Esophagus (tissue), 2 donors: Measurements from ENCODE around the gene DSTN. TPM values are rescaled to one million over a fixed set of nuclear protein-coding genes. Genes with fewer than 3 reads are reported as not detected.

Source experiments
- H3K27ac ChIP-seq, 2 donors: one replicate each; pipeline ENCODE4 v1.5.1; 2013; ENCODE audit warnings: low read depth in 2 of 2, mild to moderate bottlenecking in 2 of 2, inconsistent platforms in 1 of 2, low read length in 1 of 2, moderate library complexity in 1 of 2
- H3K27me3 ChIP-seq, 2 donors: one replicate each; pipeline ENCODE4 v1.6.1; 2013; ENCODE audit warnings: low read length in 2 of 2, control low read depth in 1 of 2, mild to moderate bottlenecking in 1 of 2; ENCODE audit not compliant: insufficient read depth in 2 of 2, control insufficient read depth in 1 of 2
- H3K36me3 ChIP-seq, 2 donors: one replicate each; pipeline ENCODE4 v1.6.1; 2013; ENCODE audit warnings: low read length in 1 of 2; ENCODE audit not compliant: control insufficient read depth in 2 of 2, insufficient read depth in 2 of 2
- H3K4me1 ChIP-seq, 2 donors: one replicate each; pipeline ENCODE4 v1.6.1; 2013; ENCODE audit warnings: low read length in 1 of 2; ENCODE audit not compliant: control insufficient read depth in 2 of 2, insufficient read depth in 2 of 2
- H3K4me3 ChIP-seq, 2 donors: one replicate each; pipeline ENCODE4 v1.5.1; 2013; ENCODE audit warnings: low read length in 2 of 2, mild to moderate bottlenecking in 2 of 2, low read depth in 1 of 2, moderate library complexity in 1 of 2
- H3K9me3 ChIP-seq, 2 donors: one replicate each; pipeline ENCODE4 v1.6.1; 2013; ENCODE audit warnings: mild to moderate bottlenecking in 2 of 2, low read depth in 1 of 2, low read length in 1 of 2, moderate library complexity in 1 of 2; ENCODE audit not compliant: control insufficient read depth in 2 of 2, insufficient read depth in 1 of 2
- WGBS, 2 donors: extraction: QIAGEN DNeasy Blood & Tissue Kit; methylation state at CpG; one replicate each; pipeline ENCODE4 v1.1.7; 2013; 5-methylcytosine and 5-hydroxymethylcytosine counted together
- polyA plus RNA-seq, 2 donors: library from polyadenylated mRNA; stranded (reverse); fragments of 200-250 nt; gene quantifications; one replicate each; pipeline ENCODE4 v1.2.3, GENCODE V29; 2013
- donor health status: healthy with polysubstance abuse.
- donor health status: Bipolar disorder and iron deficiency.

DSTN gene
- polyA plus RNA-seq, 2 donors = 301 to 455 TPM

GRCh38 chr20:17624551-17625245 is 54.8 kb downstream of the DSTN start:
- Histone ChIP-seq H3K27ac (no peak overlapping the region), H3K4me3 (no peak overlapping the region), H3K9me3 (no peaks in the 10 kb centered on the region), H3K27me3 (no peaks in the 10 kb centered on the region), H3K36me3 (peaks cover 20 to 74% of the 10 kb centered on the region in 2 donors), H3K4me1 (no peaks in the 10 kb centered on the region)
- 85 to 90% methylated on average over 15 of the region's 15 CpGs for WGBS, 2 donors

DNA sequence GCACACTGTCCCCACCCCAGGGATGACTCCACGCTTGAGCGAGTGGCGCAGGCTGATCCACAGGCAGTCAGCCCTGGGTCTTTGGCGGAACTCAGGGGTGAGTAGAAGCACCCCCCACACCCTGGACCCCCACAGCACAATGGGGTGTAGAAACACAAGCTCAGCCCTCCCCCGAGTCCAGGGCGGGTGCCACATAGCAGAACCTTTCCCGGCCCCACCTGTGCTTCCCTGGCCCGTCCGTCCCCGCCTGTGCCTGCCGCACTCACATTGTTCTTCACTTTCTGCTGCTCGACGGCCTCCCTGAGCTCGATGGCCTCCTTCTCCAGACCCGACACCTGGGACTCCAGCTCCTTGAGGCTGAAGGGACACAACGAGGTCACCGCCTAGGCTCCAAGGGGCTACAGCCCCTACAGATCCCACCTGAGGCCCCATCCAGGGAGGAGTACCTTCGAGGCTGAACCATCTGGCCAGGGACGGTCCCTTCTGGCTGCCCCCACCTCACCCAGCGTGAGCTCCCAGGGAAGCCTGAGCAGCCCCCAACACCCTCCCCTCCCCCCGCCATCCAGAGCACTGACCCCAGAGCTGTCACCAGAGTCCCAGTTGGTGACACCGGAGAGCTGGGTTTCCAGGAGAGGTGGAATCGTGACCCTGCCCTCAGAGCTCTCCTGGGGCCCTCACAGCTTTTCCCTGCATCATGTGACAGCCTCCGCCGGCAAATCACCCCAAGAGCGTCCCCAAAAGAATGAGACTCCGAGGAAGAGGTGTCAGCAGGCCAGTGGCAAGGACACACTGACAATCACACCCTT is 55.6 kb downstream of the DSTN start:
- Histone ChIP-seq H3K27me3 (no peaks in the 10 kb centered on the region), H3K36me3 (peaks cover 18 to 71% of the 10 kb centered on the region in 2 donors), H3K9me3 (no peaks in the 10 kb centered on the region), H3K27ac (no peak overlapping the region), H3K4me3 (no peak overlapping the region), H3K4me1 (no peaks in the 10 kb centered on the region)
- WGBS, 2 donors = 92 to 93% methylated on average over 27 of the region's 27 CpGs

GRCh38 chr20:17626217-17627007 is 56.5 kb downstream of the DSTN start:
- no peaks in the 10 kb centered on the region for H3K4me1 ChIP-seq
- H3K36me3 ChIP-seq = peaks cover 16 to 64% of the 10 kb centered on the region in 2 donors
- H3K9me3 ChIP-seq = no peaks in the 10 kb centered on the region
- WGBS, 2 donors = 74 to 81% methylated on average over 18 of the region's 18 CpGs
- no peak overlapping the region for H3K4me3 ChIP-seq
- H3K27me3 ChIP-seq = no peaks in the 10 kb centered on the region
- H3K27ac ChIP-seq = no peak overlapping the region

GRCh38 chr20:17627101-17627955 is 57.5 kb downstream of the DSTN start:
- Histone ChIP-seq H3K4me3 (no peak overlapping the region), H3K27me3 (no peaks in the 10 kb centered on the region), H3K36me3 (peaks cover 11 to 63% of the 10 kb centered on the region in 2 donors), H3K27ac (no peak overlapping the region), H3K9me3 (no peaks in the 10 kb centered on the region), H3K4me1 (no peaks in the 10 kb centered on the region)
- 77 to 83% methylated on average over 27 of the region's 27 CpGs for WGBS, 2 donors

DNA sequence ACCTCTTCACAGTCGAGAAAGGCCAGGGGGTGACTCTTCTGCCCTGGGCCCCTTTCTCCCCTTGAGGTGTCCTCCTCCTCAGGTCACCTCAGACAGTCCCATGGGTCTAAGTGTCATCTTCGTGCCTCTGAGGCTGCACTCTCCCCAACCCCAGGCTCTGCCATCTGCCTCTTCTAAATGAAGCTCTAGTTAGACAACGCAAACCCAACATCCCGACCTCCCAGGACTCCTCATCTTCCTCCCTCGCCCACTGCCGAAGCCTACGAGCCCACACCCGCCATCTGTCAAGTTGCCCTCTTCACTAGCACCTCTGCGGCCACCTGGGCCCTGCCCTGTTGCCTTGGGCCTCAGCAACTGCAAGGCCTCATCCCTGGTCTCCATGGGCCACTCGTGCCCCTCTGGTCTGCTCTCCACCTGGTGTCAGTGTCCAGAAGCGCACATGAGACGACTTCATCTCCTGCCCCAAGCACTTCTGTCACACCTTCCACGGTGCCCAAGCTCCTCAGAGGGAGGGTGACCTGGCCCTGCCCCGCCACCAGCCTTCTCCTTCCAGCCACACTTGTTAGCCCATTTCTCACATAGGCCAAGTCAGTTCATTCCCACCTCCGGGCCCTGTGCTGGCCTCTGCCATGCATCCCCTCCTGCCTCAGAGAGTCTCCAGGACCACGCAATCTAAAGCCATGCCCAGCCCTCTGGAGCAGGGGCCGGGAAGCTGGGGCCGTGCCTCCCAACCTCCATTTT is 58.4 kb downstream of the DSTN start:
- 87 to 89% methylated on average over 18 of the region's 18 CpGs for WGBS, 2 donors
- H3K4me1 ChIP-seq = no peaks in the 10 kb centered on the region
- no peak overlapping the region for H3K4me3 ChIP-seq
- H3K9me3 ChIP-seq = no peaks in the 10 kb centered on the region
- peaks cover 8 to 66% of the 10 kb centered on the region in 2 donors for H3K36me3 ChIP-seq
- H3K27ac ChIP-seq = no peak overlapping the region
- no peaks in the 10 kb centered on the region for H3K27me3 ChIP-seq

DNA sequence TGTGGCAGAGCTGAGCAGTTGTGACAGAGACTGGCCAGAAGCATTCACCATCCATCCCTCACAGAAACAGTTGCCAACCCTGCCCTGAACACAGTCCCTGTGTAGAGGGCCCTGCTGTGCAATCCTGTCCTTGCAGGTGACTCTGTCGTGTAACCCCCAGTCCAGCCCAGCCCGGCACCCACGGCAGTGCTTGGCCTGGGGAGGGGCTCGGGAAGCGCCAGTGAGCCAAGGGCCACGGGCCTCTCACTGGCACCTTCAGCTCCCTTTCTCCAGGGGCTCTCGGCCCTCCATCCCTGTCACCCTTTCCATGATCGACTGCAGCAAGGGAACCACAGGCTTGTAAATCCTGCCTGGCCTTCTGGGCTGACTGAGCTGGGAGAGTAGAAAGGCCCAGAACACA is 59.1 kb downstream of the DSTN start:
- H3K27ac ChIP-seq = no peak overlapping the region
- WGBS, 2 donors = 87 to 91% methylated on average over 8 of the region's 8 CpGs

DNA sequence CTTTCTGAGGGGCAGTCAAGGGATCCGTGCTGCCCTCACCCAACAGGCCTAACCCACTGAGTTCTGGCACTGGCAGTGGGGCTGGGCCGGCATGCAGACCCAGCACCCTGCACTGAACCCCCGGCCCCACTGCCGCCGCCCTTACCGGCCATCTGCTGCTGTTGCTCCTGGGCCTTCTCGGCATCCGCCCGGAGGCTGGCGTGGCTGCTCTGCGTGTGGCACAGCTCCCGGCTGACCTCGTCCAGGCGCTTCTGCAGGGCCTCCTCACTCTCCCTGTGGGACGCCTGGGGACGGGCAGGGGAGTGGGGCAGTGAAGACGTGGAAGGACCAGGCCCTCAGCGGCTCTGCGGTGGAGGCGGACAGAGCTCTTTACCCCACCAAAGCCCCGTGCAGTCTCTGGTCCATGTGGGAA is 59.8 kb downstream of the DSTN start:
- H3K27ac ChIP-seq = no peak overlapping the region
- H3K4me1 ChIP-seq = no peaks in the 10 kb centered on the region
- 86 to 94% methylated on average over 21 of the region's 21 CpGs for WGBS, 2 donors
- no peaks in the 10 kb centered on the region for H3K27me3 ChIP-seq
- no peaks in the 10 kb centered on the region for H3K9me3 ChIP-seq
- H3K4me3 ChIP-seq = no peak overlapping the region
- peaks cover 8 to 69% of the 10 kb centered on the region in 2 donors for H3K36me3 ChIP-seq

More for the DNA sequence above, 59.1 kb downstream of the DSTN start:
- Histone ChIP-seq H3K27me3 (no peaks in the 10 kb centered on the region), H3K4me1 (no peaks in the 10 kb centered on the region), H3K9me3 (no peaks in the 10 kb centered on the region), H3K36me3 (peaks cover 8 to 69% of the 10 kb centered on the region in 2 donors), H3K4me3 (no peak overlapping the region)

DNA sequence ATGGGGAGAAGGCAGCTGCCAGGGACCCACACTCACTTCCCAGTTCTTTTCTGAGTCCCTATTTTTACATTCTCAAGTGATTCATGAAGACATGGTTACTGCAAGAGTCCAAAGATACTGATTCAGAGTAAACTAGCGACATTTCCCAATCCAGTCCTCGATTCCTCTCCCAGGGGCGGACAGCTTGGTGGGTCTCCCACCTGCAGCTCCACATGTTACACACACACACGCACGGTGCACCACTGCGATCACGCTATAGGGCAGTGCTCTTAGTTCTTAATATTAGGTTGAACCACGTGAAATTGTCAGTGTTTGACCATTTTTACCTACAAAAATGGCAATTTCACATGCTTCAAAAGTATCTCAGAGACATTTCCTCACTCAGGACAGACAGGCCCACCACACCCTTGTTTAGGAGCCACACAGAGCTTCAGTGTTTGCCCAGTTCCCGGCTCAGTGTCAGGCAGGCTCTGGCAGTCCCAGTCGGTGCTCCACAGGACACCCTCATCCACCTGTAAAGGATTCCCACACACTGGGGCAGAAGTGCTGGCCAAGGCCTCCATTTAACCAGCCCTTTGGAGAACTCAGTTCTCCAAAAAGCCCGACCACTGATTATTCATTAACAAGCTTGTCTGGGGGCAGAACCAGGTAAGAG is 60.4 kb downstream of the DSTN start:
- peaks cover 7 to 69% of the 10 kb centered on the region in 2 donors for H3K36me3 ChIP-seq
- H3K27ac ChIP-seq = no peak overlapping the region
- H3K9me3 ChIP-seq = no peaks in the 10 kb centered on the region
- 84 to 86% methylated on average over 11 of the region's 11 CpGs for WGBS, 2 donors
- H3K4me3 ChIP-seq = no peak overlapping the region
- peaks cover 0 to 3% of the 10 kb centered on the region in 2 donors for H3K4me1 ChIP-seq
- no peaks in the 10 kb centered on the region for H3K27me3 ChIP-seq
